Endothelial cell of umbilical vein (primary cell): Measurements from ENCODE around the gene CAPN8. TPM values are rescaled to one million over a fixed set of nuclear protein-coding genes. Genes with fewer than 3 reads are reported as not detected.

Experiments used
- BruUV-seq: library from RNA; stranded (reverse); fragments of 400-500 nt; replicated peaks from 2 replicates; lab custom pipeline; 2021; lab: Mats Ljungman, UMichigan
- CTCF ChIA-PET: fragments of 300-600, 350-600 bp; sonication (Branson Sonifier 250); formaldehyde crosslinking; loops from one replicate; lab custom pipeline; 2021; ENCODE audit warnings: antibody characterized with exemption, inconsistent platforms; lab: Charles Lee
- POLR2A ChIA-PET: fragments of 300-600, 350-600 bp; sonication (Branson Sonifier 250); formaldehyde crosslinking; loops from one replicate; lab custom pipeline; 2021; ENCODE audit warnings: antibody characterized with exemption, inconsistent platforms; lab: Charles Lee
- DNase-seq: peaks from one replicate; pipeline ENCODE4 v3.0.0-alpha.2; 2011; ENCODE audit warnings: low read depth, low spot score
- FAIRE-seq: peaks from 2 replicates; lab custom pipeline; 2011; peaks lifted over from hg19 to GRCh38; lab: Jason Lieb, UNC
- H2AFZ ChIP-seq: 2 replicates; pipeline ENCODE4 v1.6.0; 2012; ENCODE audit warnings: low read depth, low read length, control low read depth, inconsistent platforms
- H3K27ac ChIP-seq: 2 replicates; pipeline ENCODE4 v1.5.1; 2011; ENCODE audit warnings: low read depth, mild to moderate bottlenecking, control low read depth, low read length, moderate library complexity; ENCODE audit not compliant: insufficient read depth
- H3K27me3 ChIP-seq, 2 experiments: 2 replicates each; pipeline versions ENCODE4 v1.6.0 to v1.6.1; 2011; ENCODE audit warnings: low read length in 2 of 2, mixed read lengths in 1 of 2; ENCODE audit not compliant: control insufficient read depth in 2 of 2, insufficient read depth in 2 of 2
- H3K36me3 ChIP-seq, 2 experiments: 2 replicates in 1 of 2; 3 replicates in 1 of 2; pipeline ENCODE4 v1.5.1; 2011; ENCODE audit warnings: low read length in 2 of 2, mild to moderate bottlenecking in 1 of 2, moderate library complexity in 1 of 2; ENCODE audit not compliant: control insufficient read depth in 2 of 2, insufficient read depth in 2 of 2; ENCODE audit errors: extremely low read depth in 1 of 2
- H3K4me1 ChIP-seq: 3 replicates; pipeline ENCODE4 v1.5.1; 2011; ENCODE audit warnings: mild to moderate bottlenecking, low read length; ENCODE audit not compliant: control insufficient read depth, insufficient read depth; ENCODE audit errors: extremely low read depth
- H3K4me2 ChIP-seq: 2 replicates; pipeline ENCODE4 v1.6.1; 2011; ENCODE audit warnings: low read length, control low read depth, mixed read lengths; ENCODE audit not compliant: insufficient read depth
- H3K4me3 ChIP-seq, 3 experiments: fragments of 200-600 bp in 1 of 3; sonication (generic), shearing (Covaris generic) in 1 of 3; replicated peaks in 1 of 3; 2 replicates each; pipeline ENCODE4 v1.5.1; 2011 to 2016; ENCODE audit warnings: control low read depth in 3 of 3, low read length in 3 of 3, mild to moderate bottlenecking in 2 of 3, inconsistent platforms in 1 of 3, low read depth in 1 of 3, moderate library complexity in 1 of 3; ENCODE audit not compliant: insufficient read depth in 1 of 3
- H3K79me2 ChIP-seq: 2 replicates; pipeline ENCODE4 v1.6.0; 2012; ENCODE audit warnings: low read length, inconsistent platforms; ENCODE audit not compliant: control insufficient read depth, insufficient read depth
- H3K9ac ChIP-seq: replicated peaks from 2 replicates; pipeline ENCODE3; 2011; ENCODE audit warnings: low read length, control low read depth; ENCODE audit not compliant: insufficient read depth; ENCODE audit errors: extremely low read depth
- H3K9me1 ChIP-seq: replicated peaks from 3 replicates; pipeline ENCODE4 v1.6.0; 2011; ENCODE audit warnings: mild to moderate bottlenecking, low read length; ENCODE audit not compliant: control insufficient read depth, insufficient read depth; ENCODE audit errors: extremely low read depth
- H3K9me3 ChIP-seq: replicated peaks from 2 replicates; pipeline ENCODE4 v1.5.1; 2012; ENCODE audit warnings: low read length, inconsistent platforms; ENCODE audit not compliant: control insufficient read depth, insufficient read depth
- H4K20me1 ChIP-seq: replicated peaks from 2 replicates; pipeline ENCODE3; 2011; ENCODE audit warnings: mild to moderate bottlenecking, low read length; ENCODE audit not compliant: control insufficient read depth, insufficient read depth; ENCODE audit errors: extremely low read depth
- CTCF ChIP-seq, 2 donors: IDR thresholded peaks; 1 replicate in 1 of 2; 2 replicates in 1 of 2; pipeline ENCODE4 v1.5.1; 2011; ENCODE audit warnings: low read length in 2 of 2, mild to moderate bottlenecking in 2 of 2, moderate library complexity in 2 of 2, control low read depth in 1 of 2, inconsistent platforms in 1 of 2, low read depth in 1 of 2; ENCODE audit not compliant: insufficient read depth in 1 of 2; ENCODE audit errors: extremely low read depth in 1 of 2
- EZH2 ChIP-seq: IDR thresholded peaks from 2 replicates; pipeline ENCODE4 v1.6.1; 2012; ENCODE audit warnings: borderline replicate concordance, low read depth, mild to moderate bottlenecking, moderate library complexity, low read length, inconsistent platforms; ENCODE audit not compliant: severe bottlenecking
- FOS ChIP-seq: IDR thresholded peaks from 2 replicates; pipeline ENCODE4 v1.6.1; 2011; ENCODE audit warnings: mild to moderate bottlenecking, low read length, moderate library complexity, borderline replicate concordance; ENCODE audit not compliant: insufficient read depth
- GATA2 ChIP-seq: IDR thresholded peaks from 2 replicates; pipeline ENCODE4 v1.7.0; 2011; ENCODE audit warnings: low read depth, mild to moderate bottlenecking, moderate library complexity, mixed read lengths, low read length; ENCODE audit not compliant: insufficient read length, insufficient read depth
- JUN ChIP-seq: IDR thresholded peaks from 2 replicates; pipeline ENCODE4 v1.6.1; 2011; ENCODE audit warnings: borderline replicate concordance, low read depth; ENCODE audit not compliant: insufficient read length, insufficient read depth
- MAX ChIP-seq: IDR thresholded peaks from 2 replicates; pipeline ENCODE4 v1.6.1; 2011; ENCODE audit not compliant: insufficient read depth, insufficient read length
- MYC ChIP-seq: IDR thresholded peaks from one replicate; pipeline ENCODE4 v1.6.1; 2011; ENCODE audit warnings: mild to moderate bottlenecking, low read depth, low read length
- POLR2A ChIP-seq: IDR thresholded peaks from 2 replicates; pipeline ENCODE4 v1.6.1; 2012; ENCODE audit warnings: low read depth, mild to moderate bottlenecking, control low read depth, low read length
- POLR2AphosphoS5 ChIP-seq: IDR thresholded peaks from 2 replicates; pipeline ENCODE4 v1.6.1; 2012; ENCODE audit warnings: low read depth, mild to moderate bottlenecking, control low read depth, low read length, moderate library complexity; ENCODE audit not compliant: insufficient read depth
- dilution Hi-C: fragments of 300-500 bp; cut with MboI; formaldehyde crosslinking; loops from one replicate; pipeline ENCODE4 v1.15.0; 2019; ENCODE audit warnings: low sequenced_read_pairs; ENCODE audit not compliant: extremely low pct_ligation_motif_present
- intact Hi-C: fragments of 100-400 bp; cut with micrococcal nuclease; formaldehyde crosslinking; loops from one replicate; pipeline ENCODE4 v1.10.0; 2022
- polyA plus RNA-seq, 4 experiments: library from polyadenylated mRNA; depleted of rRNA in 3 of 4; stranded (reverse) in 3 of 4; unstranded in 1 of 4; fragments of >200 nt; gene quantifications; 2 replicates each; pipeline versions ENCODE4 v1.2.1 to v1.2.3, GENCODE V29; 2011 to 2012; ENCODE audit warnings: missing spikeins in 1 of 4
- total RNA-seq: library from RNA; stranded (reverse); gene quantifications from 2 replicates; pipeline ENCODE4 v1.2.3, GENCODE V29; 2021

The CAPN8 gene
- total and polyA plus RNA-seq, 2 donors (not counting 3 experiments of a cell fraction or from before 2014, with no cell fraction given): not detected

- Histone ChIP-seq H4K20me1 (no peaks in the 10 kb centered on the region), H3K79me2 (no peaks in the 10 kb centered on the region), H3K36me3 (no peaks in the 10 kb centered on the region), H2AFZ (no peak overlapping the region), H3K27me3 (no peaks in the 10 kb centered on the region), H3K4me3 (no peak overlapping the region), H3K4me1 (no peaks in the 10 kb centered on the region), H3K9me3 (no peaks in the 10 kb centered on the region), H3K4me2 (no peak overlapping the region), H3K9ac (no peak overlapping the region), H3K27ac (no peak overlapping the region), H3K9me1 (no peaks in the 10 kb centered on the region)
- no TSS peak for BruUV-seq
- dilution Hi-C loops (no loop called here), intact Hi-C loops (no loop called here)
- POLR2A ChIA-PET: no interaction called here
- TF ChIP-seq MYC (no peak), MAX (no peak), POLR2AphosphoS5 (no peak), POLR2A (no peak)
- FAIRE-seq (no peak), DNase-seq (no peak)
- CTCF ChIA-PET: no interaction called here
These were observed 170.4 kb downstream of the CAPN8 start for GRCh38 chr1:223494926-223495645.

- intact Hi-C loops: no loop called here
- POLR2A ChIA-PET: no interaction called here
These were observed 173.5 kb downstream of the CAPN8 start for GRCh38 chr1:223492044-223492443.

More at GRCh38 chr1:223492044-223492443, 173.5 kb downstream of the CAPN8 start:
- FAIRE-seq: no peak
- no peaks in the 10 kb centered on the region for H3K36me3 ChIP-seq
- no peak overlapping the region for H3K4me3 ChIP-seq
- TF ChIP-seq MAX: no peak
- no peak for TF ChIP-seq EZH2
- no peak for TF ChIP-seq JUN
- TF ChIP-seq POLR2AphosphoS5: no peak
- no peak for TF ChIP-seq MYC
- TF ChIP-seq CTCF (IDR thresholded peaks at IDR 0.05; ENCODE audit: extremely low read depth in 1 of 2, insufficient read depth in 1 of 2, low read depth in 1 of 2, low read length in 2 of 2): no peak
- TF ChIP-seq POLR2A: no peak
- no peak for TF ChIP-seq GATA2
- TF ChIP-seq FOS: no peak
- no peak for DNase-seq
- no peaks in the 10 kb centered on the region for H3K79me2 ChIP-seq
- H3K9ac ChIP-seq: no peak overlapping the region
- no peak overlapping the region for H3K27ac ChIP-seq
- H3K4me2 ChIP-seq: no peak overlapping the region
- CTCF ChIA-PET: interaction anchor here (1.2 to 1.3 kb wide), 2 partner anchors 9 to 39 kb away, joined by 3 read pairs; no protein-coding TSS in a partner anchor
- dilution Hi-C loops: no loop called here
- BruUV-seq: no TSS peak
- no peaks in the 10 kb centered on the region for H3K9me1 ChIP-seq
- H3K9me3 ChIP-seq: no peaks in the 10 kb centered on the region
- no peak overlapping the region for H2AFZ ChIP-seq
- H3K4me1 ChIP-seq: no peaks in the 10 kb centered on the region
- H4K20me1 ChIP-seq: no peaks in the 10 kb centered on the region
- no peaks in the 10 kb centered on the region for H3K27me3 ChIP-seq
